Measurements from ENCODE around the gene TVP23B. TPM values are rescaled to one million over a fixed set of nuclear protein-coding genes. Genes with fewer than 3 reads are reported as not detected.

The TVP23B gene
- 42.4 TPM for total RNA-seq

DNA sequence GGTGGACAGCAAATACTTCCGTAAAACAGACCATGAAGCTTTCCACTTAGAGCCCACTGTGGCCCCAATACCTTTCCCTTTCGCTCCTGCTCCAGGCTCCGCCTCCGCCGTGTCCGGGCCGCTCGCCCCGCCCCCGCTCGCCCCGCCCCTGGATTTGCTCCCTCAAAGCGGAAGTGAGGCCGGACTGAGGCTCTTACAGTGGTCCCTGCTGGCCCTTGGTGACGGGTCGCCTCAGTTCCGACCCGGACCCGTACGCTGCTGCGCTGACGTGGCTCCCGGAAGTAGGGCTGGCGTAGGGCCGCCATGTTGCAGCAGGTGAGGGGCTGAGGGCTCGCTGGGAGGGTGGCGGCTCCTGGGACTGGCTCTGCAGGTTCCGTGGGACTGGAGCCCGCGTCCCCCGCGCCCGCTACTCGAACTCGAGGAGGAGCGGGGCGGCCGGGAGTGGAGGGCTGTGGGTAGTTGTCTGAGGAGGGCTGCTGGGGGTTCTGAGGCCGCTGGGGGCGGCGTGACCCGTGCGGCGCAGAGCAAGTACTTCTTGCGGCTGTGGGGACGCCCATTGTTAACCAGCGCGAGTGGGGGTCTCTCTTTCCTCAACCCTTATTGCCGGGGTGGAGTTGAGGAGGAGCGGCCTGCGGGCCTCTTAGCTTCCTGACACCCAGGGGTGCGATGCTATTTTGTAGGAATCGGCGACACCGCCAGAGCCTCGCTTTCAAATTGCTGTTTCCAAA is at the start of gene TVP23B:
TVP23B (plus strand) TSS at position 193 of the 728 bp plus-strand sequence; CDS start at position 304, 111 bp downstream.

GRCh38 chr17:18743699-18744421 is 37.1 kb upstream of the TVP23B start, which contains the start of gene FBXW10:
Gene FBXW10 (plus strand): TSS chr17:18744054. CDS start chr17:18744245, 191 bp downstream.

Other genes with a start within 250 kb of the TVP23B start
- not detected for gene TBC1D28, start 136.8 kb upstream of the TVP23B start, total RNA-seq
- gene FOXO3B, start 98.9 kb upstream of the TVP23B start, total RNA-seq, result 11.8 TPM
- 0.23 TPM for gene FBXW10, start 37.1 kb upstream of the TVP23B start, total RNA-seq
- gene PRPSAP2, start 76.9 kb downstream of the TVP23B start, total RNA-seq, result 90.7 TPM
- gene SLC5A10, start 171.0 kb downstream of the TVP23B start, total RNA-seq, result not detected
- 3.7 TPM for gene FAM83G, start 223.6 kb downstream of the TVP23B start, total RNA-seq